ENCODE data around the gene KIF1A.
"Not testable (repeated sequence)": the region's sequence is repeated elsewhere in the genome, so short reads cannot be mapped to it uniquely, and the experiment has no call there.

Gene KIF1A

GRCh38 chr2:240785424-240786335 is 34.3 kb downstream of the KIF1A start:
- DNase-seq, result no peak

GRCh38 chr2:240784629-240785423 is 35.2 kb downstream of the KIF1A start:
- no peak for DNase-seq

GRCh38 chr2:240783819-240784621 is 36.0 kb downstream of the KIF1A start:
- DNase-seq, result no peak

- no peak for DNase-seq
Measured at GRCh38 chr2:240782886-240783818, 36.9 kb downstream of the KIF1A start.

GRCh38 chr2:240782221-240782885 is 37.7 kb downstream of the KIF1A start:
- no peak for DNase-seq

GRCh38 chr2:240781471-240782220 is 38.4 kb downstream of the KIF1A start:
- DNase-seq, result no peak

- no peak for DNase-seq
Measured at GRCh38 chr2:240780023-240780700, 39.9 kb downstream of the KIF1A start.

- DNase-seq, result not testable (repeated sequence)
Measured at GRCh38 chr2:240779250-240779832, 40.7 kb downstream of the KIF1A start.

- no peak for DNase-seq
Measured at GRCh38 chr2:240778426-240778825, 41.6 kb downstream of the KIF1A start.

GRCh38 chr2:240777456-240778212 is 42.4 kb downstream of the KIF1A start:
- DNase-seq, result no peak

GRCh38 chr2:240775905-240776304 is 44.1 kb downstream of the KIF1A start:
- DNase-seq, result no peak

GRCh38 chr2:240774856-240775255 is 45.2 kb downstream of the KIF1A start:
- no peak for DNase-seq

- DNase-seq, result no peak
Measured at GRCh38 chr2:240769096-240769495, 50.9 kb downstream of the KIF1A start.

- no peak for DNase-seq
Measured at GRCh38 chr2:240768216-240768615, 51.8 kb downstream of the KIF1A start.

GRCh38 chr2:240767341-240767740 is 52.7 kb downstream of the KIF1A start:
- DNase-seq, result no peak

GRCh38 chr2:240766072-240766471 is 53.9 kb downstream of the KIF1A start:
- DNase-seq, result no peak

- no peak for DNase-seq
Measured at GRCh38 chr2:240765007-240765406, 55.0 kb downstream of the KIF1A start.

GRCh38 chr2:240764605-240765004 is 55.4 kb downstream of the KIF1A start:
- DNase-seq, result no peak

All from fibroblast of skin of abdomen (primary cell).